Keratinocyte (primary cell): ENCODE measurements around the gene KDM2A. TPM values are rescaled to one million over a fixed set of nuclear protein-coding genes. Genes with fewer than 3 reads are reported as not detected.

ENCODE experiments used
- DNase-seq: peaks from one replicate; pipeline ENCODE4 v3.0.0-alpha.2; 2011; ENCODE audit warnings: low read depth, missing footprints, low spot score
- FAIRE-seq: peaks from 2 replicates; lab custom pipeline; 2011; peaks lifted over from hg19 to GRCh38; lab: Jason Lieb, UNC
- H2AFZ ChIP-seq: 2 replicates; pipeline ENCODE4 v1.6.0; 2012; ENCODE audit warnings: low read length, control low read depth, inconsistent platforms; ENCODE audit not compliant: control insufficient read depth
- H3K27ac ChIP-seq: 2 replicates; pipeline ENCODE4 v1.5.1; 2011; ENCODE audit warnings: low read length; ENCODE audit not compliant: control insufficient read depth, insufficient read depth
- H3K27me3 ChIP-seq: 3 replicates; pipeline ENCODE4 v1.6.0; 2011; ENCODE audit warnings: low read length; ENCODE audit not compliant: control insufficient read depth, insufficient read depth; ENCODE audit errors: extremely low read depth
- H3K36me3 ChIP-seq, 2 experiments: 2 replicates in 1 of 2; 3 replicates in 1 of 2; pipeline ENCODE4 v1.5.1; 2011; ENCODE audit warnings: low read length in 2 of 2, mild to moderate bottlenecking in 1 of 2; ENCODE audit not compliant: control insufficient read depth in 2 of 2, insufficient read depth in 2 of 2; ENCODE audit errors: extremely low read depth in 1 of 2
- H3K4me1 ChIP-seq: 3 replicates; pipeline ENCODE4 v1.5.1; 2011; ENCODE audit warnings: low read length; ENCODE audit not compliant: control insufficient read depth, insufficient read depth; ENCODE audit errors: extremely low read depth
- H3K4me2 ChIP-seq: 3 replicates; pipeline ENCODE4 v1.6.0; 2011; ENCODE audit warnings: low read depth, low read length; ENCODE audit not compliant: control insufficient read depth, insufficient read depth; ENCODE audit errors: extremely low read depth
- H3K4me3 ChIP-seq, 3 experiments: fragments of 200-600 bp in 1 of 3; sonication (generic) in 1 of 3; 2 replicates in 2 of 3; 3 replicates in 1 of 3; pipeline ENCODE4 v1.5.1; 2011 to 2016; ENCODE audit warnings: low read length in 3 of 3, mild to moderate bottlenecking in 3 of 3, control low read depth in 2 of 3, inconsistent platforms in 1 of 3, low read depth in 1 of 3, mixed read lengths in 1 of 3, mixed run types in 1 of 3, moderate library complexity in 1 of 3; ENCODE audit not compliant: control insufficient read depth in 2 of 3, insufficient read depth in 2 of 3; ENCODE audit errors: extremely low read depth in 1 of 3
- H3K79me2 ChIP-seq: 2 replicates; pipeline ENCODE4 v1.6.0; 2012; ENCODE audit warnings: low read length; ENCODE audit not compliant: control insufficient read depth, insufficient read depth
- H3K9ac ChIP-seq: 3 replicates; pipeline ENCODE4 v1.6.0; 2011; ENCODE audit warnings: low read length; ENCODE audit not compliant: control insufficient read depth, insufficient read depth; ENCODE audit errors: extremely low read depth
- H3K9me1 ChIP-seq: 3 replicates; pipeline ENCODE4 v1.6.0; 2011; ENCODE audit warnings: low read length; ENCODE audit not compliant: control insufficient read depth, insufficient read depth; ENCODE audit errors: extremely low read depth
- H3K9me3 ChIP-seq: 2 replicates; pipeline ENCODE4 v1.5.1; 2012; ENCODE audit warnings: low read depth, low read length; ENCODE audit not compliant: control insufficient read depth
- H4K20me1 ChIP-seq: 3 replicates; pipeline ENCODE4 v1.6.0; 2011; ENCODE audit warnings: low read length; ENCODE audit not compliant: control insufficient read depth, insufficient read depth; ENCODE audit errors: extremely low read depth
- CTCF ChIP-seq, 3 experiments: IDR thresholded peaks in 1 of 3; conservative IDR thresholded peaks in 1 of 3; optimal IDR thresholded peaks in 1 of 3; 2 replicates in 2 of 3; 3 replicates in 1 of 3; pipeline versions ENCODE3 to v1.5.1; 2011; ENCODE audit warnings: low read length in 3 of 3, mild to moderate bottlenecking in 3 of 3, moderate library complexity in 2 of 3, control low read depth in 1 of 3, inconsistent platforms in 1 of 3; ENCODE audit not compliant: insufficient read depth in 2 of 3; ENCODE audit errors: extremely low read depth in 1 of 3
- EZH2 ChIP-seq: IDR thresholded peaks from one replicate; pipeline ENCODE4 v1.6.1; 2012; ENCODE audit warnings: inconsistent platforms, mild to moderate bottlenecking, low read length, moderate library complexity
- dilution Hi-C: fragments of 300-500 bp; cut with MboI; formaldehyde crosslinking; loops from one replicate; pipeline ENCODE4 v1.7.0; 2020; ENCODE audit warnings: low sequenced_read_pairs; ENCODE audit not compliant: extremely low pct_ligation_motif_present
- polyA plus RNA-seq, 5 experiments: library from polyadenylated mRNA; depleted of rRNA in 3 of 5; stranded (reverse) in 3 of 5; stranded (forward) in 1 of 5; unstranded in 1 of 5; fragments of >200 nt; gene quantifications; 1 replicate in 1 of 5; 2 replicates in 3 of 5; 3 replicates in 1 of 5; pipeline versions ENCODE4 v1.2.1 to v1.2.3, GENCODE V29; 2011 to 2012; ENCODE audit warnings: missing spikeins in 2 of 5, low read depth in 1 of 5, low replicate concordance in 1 of 5

Gene KDM2A
- polyA plus RNA-seq, 1 donor (not counting 4 experiments of a cell fraction or from before 2014, with no cell fraction given), result 29.9 TPM

- FAIRE-seq (no peak), DNase-seq (no peak)
- H3K9ac ChIP-seq, result no peak overlapping the region
- H3K9me3 ChIP-seq, result no peaks in the 10 kb centered on the region
- dilution Hi-C loops, result no loop called here
- peak overlapping the region; percentile 29 for H3K27ac ChIP-seq
- H3K4me2 ChIP-seq, result peak overlapping the region; percentile 29
- H3K36me3 ChIP-seq, result peaks cover 47 to 81% of the 10 kb centered on the region in 2 experiments
- peaks cover 2% of the 10 kb centered on the region for H3K9me1 ChIP-seq
- no peaks in the 10 kb centered on the region for H3K27me3 ChIP-seq
- peaks cover 36% of the 10 kb centered on the region for H3K4me1 ChIP-seq
- H2AFZ ChIP-seq, result no peak overlapping the region
- no peak overlapping the region for H3K4me3 ChIP-seq
- H3K79me2 ChIP-seq, result peaks cover 6% of the 10 kb centered on the region
- no peak for TF ChIP-seq EZH2
- TF ChIP-seq CTCF (optimal IDR thresholded peaks at IDR 0.05 in 1 of 3, IDR thresholded peaks at IDR 0.05 in 1 of 3, conservative IDR thresholded peaks at IDR 0.05 in 1 of 3; ENCODE audit: extremely low read depth in 1 of 3, insufficient read depth in 2 of 3, low read length in 3 of 3), result peak; percentile 65 to 79 (median 78)
- H4K20me1 ChIP-seq, result peaks cover 3% of the 10 kb centered on the region
Measured at GRCh38 chr11:67252831-67253239, 133.8 kb downstream of the KDM2A start.

GRCh38 chr11:67253872-67254624, 135.0 kb downstream of the KDM2A start:
- Histone ChIP-seq H3K9me1 (no peaks in the 10 kb centered on the region), H3K9ac (no peak overlapping the region), H3K4me1 (peaks cover 24% of the 10 kb centered on the region), H3K79me2 (peaks cover 3% of the 10 kb centered on the region), H3K9me3 (no peaks in the 10 kb centered on the region), H2AFZ (no peak overlapping the region), H3K27me3 (no peaks in the 10 kb centered on the region), H3K4me2 (peak overlapping the region; percentile 29), H4K20me1 (peaks cover under 1% of the 10 kb centered on the region), H3K36me3 (peaks cover 45 to 74% of the 10 kb centered on the region in 2 experiments), H3K27ac (peak overlapping the region; percentile 29), H3K4me3 (no peak overlapping the region)
- dilution Hi-C loops, result no loop called here
- DNase-seq, result no peak
- no peak for FAIRE-seq
- TF ChIP-seq CTCF (optimal IDR thresholded peaks at IDR 0.05 in 1 of 3, IDR thresholded peaks at IDR 0.05 in 1 of 3, conservative IDR thresholded peaks at IDR 0.05 in 1 of 3; ENCODE audit: extremely low read depth in 1 of 3, insufficient read depth in 2 of 3, low read length in 3 of 3), result no peak
- no peak for TF ChIP-seq EZH2
